Ishikawa (cell line): ENCODE data around the gene HS2ST1.

Source experiments
- CEBPB ChIP-seq: IDR thresholded peaks from 2 replicates; pipeline ENCODE4 v1.6.1; 2012
- CREB1 ChIP-seq: IDR thresholded peaks from 2 replicates; pipeline ENCODE4 v1.6.1; 2012; ENCODE audit warnings: low read depth
- EGR1 ChIP-seq: IDR thresholded peaks from 2 replicates; pipeline ENCODE4 v1.6.1; 2012
- EP300 ChIP-seq: IDR thresholded peaks from 2 replicates; pipeline ENCODE4 v1.6.1; 2012; ENCODE audit warnings: borderline replicate concordance
- FOXM1 ChIP-seq: IDR thresholded peaks from 2 replicates; pipeline ENCODE4 v1.6.1; 2012; ENCODE audit warnings: low read depth, borderline replicate concordance
- NFIC ChIP-seq: IDR thresholded peaks from 2 replicates; pipeline ENCODE4 v1.6.1; 2012
- RAD21 ChIP-seq: IDR thresholded peaks from 2 replicates; pipeline ENCODE4 v1.6.1; 2012; ENCODE audit warnings: low read depth
- TAF1 ChIP-seq: IDR thresholded peaks from 2 replicates; pipeline ENCODE4 v1.6.1; 2012; ENCODE audit warnings: low read depth, mild to moderate bottlenecking
- TCF12 ChIP-seq: IDR thresholded peaks from 2 replicates; pipeline ENCODE4 v1.6.1; 2012; ENCODE audit warnings: low read depth
- TEAD4 ChIP-seq: IDR thresholded peaks from 2 replicates; pipeline ENCODE4 v1.6.1; 2012
- YY1 ChIP-seq: IDR thresholded peaks from 2 replicates; pipeline ENCODE4 v1.6.1; 2012; ENCODE audit warnings: low read depth
- ZBTB7A ChIP-seq: IDR thresholded peaks from 2 replicates; pipeline ENCODE4 v1.6.1; 2012; ENCODE audit warnings: low read depth
- TF ChIP-seq, protein P1 (sequence below): IDR thresholded peaks from 2 replicates; pipeline ENCODE4 v1.6.1; 2012
- TF ChIP-seq, protein P2 (sequence below): IDR thresholded peaks from 2 replicates; pipeline ENCODE4 v1.6.1; 2012; ENCODE audit warnings: low read depth, mild to moderate bottlenecking
- TF ChIP-seq, protein P3 (sequence below): IDR thresholded peaks from 2 replicates; pipeline ENCODE4 v1.6.1; 2012

The HS2ST1 gene

DNA sequence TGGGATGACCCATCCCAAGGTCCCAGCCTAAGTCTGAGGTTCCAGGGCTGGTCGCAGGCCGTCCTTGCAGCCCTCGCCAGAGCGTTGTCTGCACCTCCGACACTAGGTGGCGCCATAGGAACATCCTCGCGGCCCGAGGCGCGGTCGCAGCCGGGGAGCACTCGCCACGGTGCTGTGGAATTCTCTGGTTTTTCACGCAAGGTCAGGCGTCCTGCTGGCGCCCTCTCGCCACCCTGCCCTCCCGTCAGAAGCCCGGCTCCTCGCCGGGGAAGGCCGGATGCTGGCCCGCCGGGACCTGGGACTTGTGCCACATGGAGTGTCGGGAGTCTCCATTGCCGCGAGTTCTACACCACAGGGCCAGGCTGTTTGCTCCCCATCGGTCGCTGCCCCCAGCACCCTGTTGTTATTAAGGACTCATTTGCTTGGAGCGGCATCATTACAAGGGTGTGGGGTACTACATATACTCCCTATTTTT is 217.4 kb downstream of the HS2ST1 start:
- no peak for TF ChIP-seq ZBTB7A
- TF ChIP-seq RAD21: peak; percentile 95
- TF ChIP-seq, protein P1, sequence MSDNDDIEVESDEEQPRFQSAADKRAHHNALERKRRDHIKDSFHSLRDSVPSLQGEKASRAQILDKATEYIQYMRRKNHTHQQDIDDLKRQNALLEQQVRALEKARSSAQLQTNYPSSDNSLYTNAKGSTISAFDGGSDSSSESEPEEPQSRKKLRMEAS: peak; percentile 31; the same call in 1 of the 2 replicates

DNA sequence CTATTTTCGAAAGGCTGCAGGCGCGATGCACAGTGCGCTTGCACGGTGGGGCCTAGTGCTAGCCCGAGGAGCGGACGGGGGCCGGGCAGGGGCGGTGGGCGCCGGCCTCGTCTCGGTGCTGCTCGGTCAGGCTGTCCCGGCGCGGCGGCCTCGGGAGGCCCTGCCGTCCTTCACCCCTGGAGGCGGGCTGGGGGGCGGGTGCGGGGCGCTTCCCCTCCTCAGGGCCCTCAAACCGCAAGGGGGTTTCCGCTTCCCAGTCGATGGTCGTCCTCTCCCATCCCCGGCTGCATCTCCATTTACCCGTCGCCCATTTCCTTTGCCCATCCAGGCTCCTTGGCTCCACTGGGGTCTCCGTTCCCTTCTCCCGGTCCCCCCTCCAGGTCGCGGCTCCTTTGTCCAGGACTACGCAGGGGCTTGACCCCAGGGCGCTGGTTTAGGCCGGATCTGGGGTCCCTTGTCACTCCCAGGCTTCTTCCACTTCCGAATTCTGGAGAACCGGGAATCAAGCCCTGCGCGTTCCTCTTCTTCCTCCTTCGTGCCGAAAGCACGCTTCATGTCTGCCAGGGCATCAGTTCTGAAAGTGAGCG is 217.9 kb downstream of the HS2ST1 start:
- TF ChIP-seq EGR1: no peak
- TF ChIP-seq FOXM1: no peak
- TF ChIP-seq CREB1: no peak
- TF ChIP-seq YY1: no peak
- no peak for TF ChIP-seq EP300
- no peak for TF ChIP-seq NFIC
- TF ChIP-seq, protein P1: no peak
- no peak for TF ChIP-seq TAF1
- no peak for TF ChIP-seq CEBPB
- TF ChIP-seq, protein P2, sequence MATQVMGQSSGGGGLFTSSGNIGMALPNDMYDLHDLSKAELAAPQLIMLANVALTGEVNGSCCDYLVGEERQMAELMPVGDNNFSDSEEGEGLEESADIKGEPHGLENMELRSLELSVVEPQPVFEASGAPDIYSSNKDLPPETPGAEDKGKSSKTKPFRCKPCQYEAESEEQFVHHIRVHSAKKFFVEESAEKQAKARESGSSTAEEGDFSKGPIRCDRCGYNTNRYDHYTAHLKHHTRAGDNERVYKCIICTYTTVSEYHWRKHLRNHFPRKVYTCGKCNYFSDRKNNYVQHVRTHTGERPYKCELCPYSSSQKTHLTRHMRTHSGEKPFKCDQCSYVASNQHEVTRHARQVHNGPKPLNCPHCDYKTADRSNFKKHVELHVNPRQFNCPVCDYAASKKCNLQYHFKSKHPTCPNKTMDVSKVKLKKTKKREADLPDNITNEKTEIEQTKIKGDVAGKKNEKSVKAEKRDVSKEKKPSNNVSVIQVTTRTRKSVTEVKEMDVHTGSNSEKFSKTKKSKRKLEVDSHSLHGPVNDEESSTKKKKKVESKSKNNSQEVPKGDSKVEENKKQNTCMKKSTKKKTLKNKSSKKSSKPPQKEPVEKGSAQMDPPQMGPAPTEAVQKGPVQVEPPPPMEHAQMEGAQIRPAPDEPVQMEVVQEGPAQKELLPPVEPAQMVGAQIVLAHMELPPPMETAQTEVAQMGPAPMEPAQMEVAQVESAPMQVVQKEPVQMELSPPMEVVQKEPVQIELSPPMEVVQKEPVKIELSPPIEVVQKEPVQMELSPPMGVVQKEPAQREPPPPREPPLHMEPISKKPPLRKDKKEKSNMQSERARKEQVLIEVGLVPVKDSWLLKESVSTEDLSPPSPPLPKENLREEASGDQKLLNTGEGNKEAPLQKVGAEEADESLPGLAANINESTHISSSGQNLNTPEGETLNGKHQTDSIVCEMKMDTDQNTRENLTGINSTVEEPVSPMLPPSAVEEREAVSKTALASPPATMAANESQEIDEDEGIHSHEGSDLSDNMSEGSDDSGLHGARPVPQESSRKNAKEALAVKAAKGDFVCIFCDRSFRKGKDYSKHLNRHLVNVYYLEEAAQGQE: no peak
- TF ChIP-seq TCF12: no peak
- TF ChIP-seq ZBTB7A: no peak
- TF ChIP-seq, protein P3, sequence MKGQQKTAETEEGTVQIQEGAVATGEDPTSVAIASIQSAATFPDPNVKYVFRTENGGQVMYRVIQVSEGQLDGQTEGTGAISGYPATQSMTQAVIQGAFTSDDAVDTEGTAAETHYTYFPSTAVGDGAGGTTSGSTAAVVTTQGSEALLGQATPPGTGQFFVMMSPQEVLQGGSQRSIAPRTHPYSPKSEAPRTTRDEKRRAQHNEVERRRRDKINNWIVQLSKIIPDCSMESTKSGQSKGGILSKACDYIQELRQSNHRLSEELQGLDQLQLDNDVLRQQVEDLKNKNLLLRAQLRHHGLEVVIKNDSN: no peak
- no peak for TF ChIP-seq TEAD4
- TF ChIP-seq RAD21: no peak

DNA sequence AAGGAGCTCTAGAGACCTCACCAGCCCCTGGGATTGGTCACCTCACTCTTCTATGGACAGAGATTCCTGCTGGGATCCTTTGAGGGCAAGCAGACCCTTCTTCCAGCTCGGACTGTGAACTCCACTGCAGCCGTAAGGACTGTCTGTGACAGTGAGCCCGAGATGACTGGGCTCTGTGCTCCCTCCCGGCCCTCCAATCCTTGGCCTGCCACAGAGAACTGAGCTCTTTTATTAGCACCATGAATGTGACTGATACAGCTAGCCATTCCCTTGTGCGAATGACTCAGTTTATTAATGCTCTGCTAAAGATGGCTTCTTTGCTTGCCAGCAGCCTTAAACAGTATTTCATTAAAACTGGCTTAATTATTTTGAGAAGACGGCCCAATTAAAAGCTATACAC is 219.6 kb downstream of the HS2ST1 start:
- TF ChIP-seq, protein P2: no peak
- TF ChIP-seq TEAD4 (no peak), EGR1 (no peak), TCF12 (no peak), CEBPB (no peak), NFIC (no peak), FOXM1 (no peak), ZBTB7A (no peak), EP300 (no peak), RAD21 (no peak), TAF1 (no peak), CREB1 (no peak), YY1 (no peak)
- TF ChIP-seq, protein P1: no peak
- TF ChIP-seq, protein P3: no peak

DNA sequence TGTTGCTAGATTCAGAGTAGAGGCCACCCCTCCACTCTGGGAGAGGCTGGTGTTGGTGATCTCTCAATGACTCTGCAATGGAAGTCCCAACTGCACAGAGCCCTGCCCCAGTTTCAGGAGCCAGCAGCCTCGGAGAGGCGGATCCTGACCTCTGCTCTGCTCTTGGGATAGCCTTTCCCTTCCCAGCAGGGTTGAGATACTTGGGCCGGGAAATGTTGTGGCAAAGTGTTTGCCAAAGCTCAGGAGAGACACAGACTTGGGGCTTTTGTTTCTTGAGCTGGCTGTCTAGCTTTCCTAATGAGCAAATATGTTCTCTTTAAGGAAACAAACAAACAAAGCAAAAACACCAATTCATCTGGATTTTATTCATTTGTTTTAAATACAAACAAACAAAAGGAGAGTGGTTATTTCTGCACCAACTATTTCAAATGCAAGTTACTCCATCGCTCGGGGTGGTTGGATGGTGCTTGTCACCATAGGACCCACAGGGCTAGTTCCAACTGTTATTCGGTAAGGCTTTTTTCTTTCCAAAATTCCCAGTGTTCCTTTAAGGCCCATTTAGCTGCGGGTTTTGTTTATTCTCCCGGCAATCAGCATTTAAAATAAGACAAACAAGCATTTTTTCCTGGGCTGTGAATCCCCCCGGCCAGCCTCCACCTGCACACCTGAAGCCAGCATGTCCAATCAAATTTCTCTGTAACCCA is 220.3 kb downstream of the HS2ST1 start:
- TF ChIP-seq, protein P3: no peak
- TF ChIP-seq TAF1: no peak
- no peak for TF ChIP-seq EGR1
- TF ChIP-seq, protein P1: no peak
- TF ChIP-seq CREB1: no peak
- no peak for TF ChIP-seq FOXM1
- TF ChIP-seq TCF12: no peak
- TF ChIP-seq, protein P2: no peak
- no peak for TF ChIP-seq RAD21
- no peak for TF ChIP-seq YY1
- no peak for TF ChIP-seq TEAD4
- TF ChIP-seq ZBTB7A: no peak
- TF ChIP-seq EP300: no peak
- TF ChIP-seq CEBPB: no peak
- no peak for TF ChIP-seq NFIC
